ENCODE results near the gene TMEM273. TPM values are rescaled to one million over a fixed set of nuclear protein-coding genes. Genes with fewer than 3 reads are reported as not detected.

Gene TMEM273
- total RNA-seq, 1 donor: not detected

- Histone ChIP-seq H3K27ac (ENCODE audit: low read depth, low read length) (no peak overlapping the region), H3K4me1 (ENCODE audit: insufficient read depth, low read length) (peaks cover 18% of the 10 kb centered on the region), H3K79me2 (ENCODE audit: insufficient read depth, low read length) (no peaks in the 10 kb centered on the region), H3K4me2 (ENCODE audit: insufficient read depth, low read length) (no peak overlapping the region), H3K4me3 (ENCODE audit: insufficient read depth, low read length) (no peak overlapping the region), H4K20me1 (ENCODE audit: insufficient read depth, low read length) (no peaks in the 10 kb centered on the region), H3K36me3 (ENCODE audit: insufficient read depth, low read length) (no peaks in the 10 kb centered on the region), H3K27me3 (ENCODE audit: insufficient read depth, low read length) (no peaks in the 10 kb centered on the region), H2AFZ (ENCODE audit: low read length) (no peak overlapping the region), H3K9me3 (ENCODE audit: low read depth, low read length) (no peaks in the 10 kb centered on the region)
- DNase-seq (ENCODE audit: insufficient read length, low spot score, missing footprints): no peak
- TF ChIP-seq CTCF (IDR thresholded peaks at IDR 0.05; ENCODE audit: extremely low read depth, low read depth, low read length): no peak
These were observed 28.1 kb downstream of the TMEM273 start for GRCh38 chr10:49160110-49160509.

- H3K9me3 ChIP-seq (ENCODE audit: low read depth, low read length): no peaks in the 10 kb centered on the region
- H3K79me2 ChIP-seq (ENCODE audit: insufficient read depth, low read length): no peaks in the 10 kb centered on the region
- no peaks in the 10 kb centered on the region for H3K36me3 ChIP-seq (ENCODE audit: insufficient read depth, low read length)
- TF ChIP-seq CTCF (IDR thresholded peaks at IDR 0.05; ENCODE audit: extremely low read depth, low read depth, low read length): no peak
- no peak for DNase-seq (ENCODE audit: insufficient read length, low spot score, missing footprints)
- H3K27me3 ChIP-seq (ENCODE audit: insufficient read depth, low read length): no peaks in the 10 kb centered on the region
- no peak overlapping the region for H3K4me2 ChIP-seq (ENCODE audit: insufficient read depth, low read length)
- H3K4me1 ChIP-seq (ENCODE audit: insufficient read depth, low read length): peaks cover 18% of the 10 kb centered on the region
- no peak overlapping the region for H2AFZ ChIP-seq (ENCODE audit: low read length)
- H3K4me3 ChIP-seq (ENCODE audit: insufficient read depth, low read length): no peak overlapping the region
- no peak overlapping the region for H3K27ac ChIP-seq (ENCODE audit: low read depth, low read length)
- no peaks in the 10 kb centered on the region for H4K20me1 ChIP-seq (ENCODE audit: insufficient read depth, low read length)
These were observed 29.3 kb downstream of the TMEM273 start for GRCh38 chr10:49158915-49159314.

GRCh38 chr10:49158404-49158803, 29.8 kb downstream of the TMEM273 start:
- Histone ChIP-seq H3K79me2 (ENCODE audit: insufficient read depth, low read length) (no peaks in the 10 kb centered on the region), H3K4me1 (ENCODE audit: insufficient read depth, low read length) (peaks cover 16% of the 10 kb centered on the region), H3K9me3 (ENCODE audit: low read depth, low read length) (no peaks in the 10 kb centered on the region), H4K20me1 (ENCODE audit: insufficient read depth, low read length) (no peaks in the 10 kb centered on the region), H2AFZ (ENCODE audit: low read length) (no peak overlapping the region), H3K4me2 (ENCODE audit: insufficient read depth, low read length) (no peak overlapping the region), H3K27ac (ENCODE audit: low read depth, low read length) (no peak overlapping the region), H3K36me3 (ENCODE audit: insufficient read depth, low read length) (no peaks in the 10 kb centered on the region), H3K4me3 (ENCODE audit: insufficient read depth, low read length) (no peak overlapping the region), H3K27me3 (ENCODE audit: insufficient read depth, low read length) (no peaks in the 10 kb centered on the region)
- no peak for TF ChIP-seq CTCF (IDR thresholded peaks at IDR 0.05; ENCODE audit: extremely low read depth, low read depth, low read length)
- DNase-seq (ENCODE audit: insufficient read length, low spot score, missing footprints): no peak

- no peaks in the 10 kb centered on the region for H3K9me3 ChIP-seq (ENCODE audit: low read depth, low read length)
- no peak for DNase-seq (ENCODE audit: insufficient read length, low spot score, missing footprints)
- H3K4me2 ChIP-seq (ENCODE audit: insufficient read depth, low read length): no peak overlapping the region
- H2AFZ ChIP-seq (ENCODE audit: low read length): no peak overlapping the region
- no peaks in the 10 kb centered on the region for H3K79me2 ChIP-seq (ENCODE audit: insufficient read depth, low read length)
- H4K20me1 ChIP-seq (ENCODE audit: insufficient read depth, low read length): no peaks in the 10 kb centered on the region
- H3K27me3 ChIP-seq (ENCODE audit: insufficient read depth, low read length): no peaks in the 10 kb centered on the region
- no peak overlapping the region for H3K4me3 ChIP-seq (ENCODE audit: insufficient read depth, low read length)
- H3K4me1 ChIP-seq (ENCODE audit: insufficient read depth, low read length): peaks cover 13% of the 10 kb centered on the region
- no peak overlapping the region for H3K27ac ChIP-seq (ENCODE audit: low read depth, low read length)
- H3K36me3 ChIP-seq (ENCODE audit: insufficient read depth, low read length): no peaks in the 10 kb centered on the region
- TF ChIP-seq CTCF (IDR thresholded peaks at IDR 0.05; ENCODE audit: extremely low read depth, low read depth, low read length): no peak
These were observed 31.0 kb downstream of the TMEM273 start for GRCh38 chr10:49157229-49157628.
